G401.6 (cell line): ENCODE results near the gene DTNA.

ENCODE experiments used
- FAIRE-seq: peaks from 2 replicates; lab custom pipeline; 2012; peaks lifted over from hg19 to GRCh38; lab: Jason Lieb, UNC

Gene DTNA

DNA sequence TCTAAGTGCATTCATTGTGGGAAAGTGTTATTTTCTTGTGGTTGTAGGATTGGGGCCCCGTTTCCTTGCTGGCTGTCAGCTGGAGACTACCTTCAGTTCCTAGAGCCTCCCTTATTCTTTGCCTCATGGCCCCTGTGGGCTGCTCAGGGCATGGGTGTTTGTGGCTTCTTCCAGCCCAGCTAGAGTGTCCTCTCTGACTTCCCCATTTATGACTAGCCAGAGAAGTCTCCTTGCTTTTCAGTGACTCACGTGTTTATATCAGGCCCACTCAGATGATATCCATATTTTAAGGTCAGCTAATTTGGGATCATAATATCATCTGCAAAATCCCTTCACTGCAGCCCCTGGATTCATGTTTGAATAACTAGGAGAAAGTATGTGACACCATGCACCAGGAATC is 62.8 kb downstream of the DTNA start:
- no peak for FAIRE-seq

DNA sequence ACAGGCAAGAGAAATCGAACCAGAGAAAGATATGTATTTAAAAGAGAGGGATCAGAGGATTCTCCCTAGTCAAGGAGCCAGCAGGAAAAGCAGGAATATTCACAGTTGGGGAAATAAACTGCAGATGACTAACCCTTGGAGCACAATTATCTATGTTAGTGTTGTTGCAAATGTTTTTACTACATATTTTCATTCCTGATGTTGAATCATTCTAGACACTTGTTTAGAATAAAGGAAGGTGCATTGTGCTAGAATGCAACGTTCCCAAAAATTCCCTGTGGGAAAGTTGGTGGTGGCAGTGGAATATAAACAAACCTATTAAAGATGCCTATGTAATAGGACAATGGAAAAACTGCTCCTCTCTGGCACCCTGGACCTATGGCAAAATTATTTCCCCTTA is 63.3 kb downstream of the DTNA start:
- no peak for FAIRE-seq

DNA sequence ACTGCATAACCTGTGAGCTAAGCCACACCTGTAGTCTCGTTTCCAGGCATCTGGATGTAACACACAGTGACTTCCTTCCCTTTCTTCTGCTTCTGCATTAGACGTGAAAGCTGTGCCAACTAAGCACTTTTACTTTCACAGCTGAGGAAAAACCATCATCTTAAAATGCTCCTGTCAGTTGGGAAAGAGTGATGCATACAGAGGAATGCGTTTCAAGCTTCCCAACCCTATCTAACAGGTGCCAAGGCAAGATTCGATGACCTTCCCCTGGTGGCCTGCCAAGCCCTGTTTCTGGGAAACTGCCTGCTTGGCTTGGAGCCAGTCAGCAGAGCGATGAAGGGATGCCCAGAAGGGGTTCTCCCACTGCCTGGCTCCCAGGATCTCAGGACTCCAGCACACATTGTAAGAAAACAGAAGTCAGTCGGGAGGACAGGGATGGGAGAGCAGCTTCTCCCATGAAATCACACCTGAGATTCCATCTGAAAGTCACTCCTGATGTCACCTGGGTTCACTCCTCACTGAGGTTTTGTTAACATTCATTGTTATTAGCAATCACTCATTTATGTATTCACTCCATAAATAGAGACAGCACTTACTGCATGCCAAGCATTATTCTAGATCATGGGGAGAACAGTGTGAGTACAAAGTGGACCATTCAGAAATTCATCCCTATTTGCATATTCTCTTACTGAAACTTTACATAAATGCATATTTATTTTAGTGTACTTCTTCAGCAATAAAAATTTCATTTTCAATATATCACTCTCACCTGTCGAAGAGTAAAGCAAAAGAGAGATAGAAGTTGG is 64.1 kb downstream of the DTNA start:
- no peak for FAIRE-seq

DNA sequence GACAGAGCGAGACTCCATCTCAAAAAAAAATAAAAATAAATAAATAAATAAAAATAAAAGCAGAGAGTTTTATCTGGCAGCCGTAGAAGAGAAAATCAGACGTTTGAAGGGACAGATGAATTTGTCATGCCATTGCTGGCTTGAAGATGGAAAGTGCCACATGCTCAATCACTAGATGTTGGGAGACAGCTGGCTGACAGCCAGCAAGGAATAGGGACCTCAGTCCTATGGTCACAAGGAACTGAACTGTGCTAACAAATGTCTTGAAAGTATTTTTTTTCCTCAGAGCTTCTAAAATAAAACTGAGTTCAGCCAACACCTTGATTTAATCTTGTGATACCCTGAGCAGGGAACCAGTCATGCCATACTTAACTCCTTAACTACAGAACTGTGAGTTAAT is 65.4 kb downstream of the DTNA start:
- no peak for FAIRE-seq

DNA sequence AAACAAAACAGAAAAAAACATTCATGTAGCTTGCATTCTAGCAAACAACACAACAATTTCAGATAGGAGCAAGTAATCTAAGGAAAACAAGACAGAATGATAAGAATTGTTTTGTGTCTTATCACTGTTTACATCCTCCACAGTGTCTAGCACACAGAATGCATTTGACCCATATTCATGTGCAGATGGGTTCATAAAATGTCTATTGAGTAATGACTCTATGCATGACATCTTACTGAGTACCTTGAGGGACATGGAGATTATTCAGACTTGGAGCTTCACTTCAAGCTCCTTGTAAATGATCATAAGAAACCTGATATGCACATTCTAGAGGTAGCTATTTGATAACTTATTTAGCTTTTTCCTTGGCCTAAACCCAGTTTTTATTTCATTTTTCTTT is 69.0 kb downstream of the DTNA start:
- FAIRE-seq = no peak

DNA sequence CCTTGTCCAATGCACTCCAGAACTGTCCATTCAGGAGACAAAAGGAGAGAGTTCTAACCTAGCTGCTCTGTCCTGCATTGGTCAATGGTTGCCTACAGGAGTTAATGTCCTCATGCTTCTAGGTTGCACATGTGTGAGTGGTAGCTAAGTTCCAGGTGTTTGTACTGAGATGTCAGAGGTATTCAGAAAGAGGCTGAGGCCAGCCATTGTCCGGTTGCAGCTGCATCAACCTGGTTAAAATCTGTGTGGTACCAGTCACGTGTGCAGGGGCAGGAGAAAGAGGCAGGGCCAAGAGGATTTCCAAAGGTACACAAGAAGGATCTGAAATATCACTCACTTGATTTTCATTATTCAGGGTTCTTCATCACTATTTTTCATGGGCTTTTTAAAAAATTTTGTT is 70.8 kb downstream of the DTNA start:
- no peak for FAIRE-seq

DNA sequence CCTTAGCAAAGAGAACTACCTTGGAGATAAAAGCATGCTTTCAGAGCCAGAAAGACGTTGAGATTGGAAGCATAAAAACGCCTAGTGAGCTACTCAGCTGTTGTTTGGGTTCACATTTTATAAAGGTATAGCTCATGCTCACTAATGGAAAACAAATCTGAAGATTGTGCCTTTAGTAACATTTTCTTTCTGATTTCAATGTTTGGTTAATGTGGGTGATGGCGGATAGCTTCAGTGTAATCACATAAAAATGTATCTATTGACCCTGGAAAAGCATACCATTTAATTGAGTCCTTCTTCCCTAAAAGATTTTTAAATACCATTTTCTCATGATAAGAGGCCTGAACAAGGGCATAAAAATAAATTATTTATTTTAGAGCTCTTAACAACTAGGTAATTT is 73.4 kb downstream of the DTNA start:
- no peak for FAIRE-seq

DNA sequence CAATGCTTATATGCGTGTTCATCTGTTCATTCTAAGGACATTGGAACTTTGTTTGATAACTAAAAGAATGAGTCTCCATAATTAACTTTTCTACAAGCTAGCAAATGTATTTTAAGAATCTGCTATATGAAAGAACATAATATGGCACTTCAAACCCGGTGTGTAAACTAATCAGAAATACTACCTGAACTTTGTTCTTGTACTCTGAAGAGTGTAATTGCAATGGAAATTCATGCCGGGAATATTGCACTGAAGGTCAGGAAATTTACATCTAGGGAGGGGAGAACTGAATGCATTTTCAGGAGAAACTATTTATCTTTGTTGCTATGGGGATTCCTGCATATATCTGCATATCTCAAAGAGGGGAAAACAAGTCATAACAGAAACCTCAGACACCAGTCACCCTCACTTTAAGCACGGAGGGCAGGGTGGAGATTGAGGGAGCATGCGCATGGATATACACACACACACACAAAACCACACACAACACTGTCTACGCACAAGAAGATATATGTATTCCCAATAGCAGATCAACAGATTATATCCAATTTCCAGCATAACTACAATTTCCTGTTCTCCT is 76.2 kb downstream of the DTNA start:
- FAIRE-seq = no peak

DNA sequence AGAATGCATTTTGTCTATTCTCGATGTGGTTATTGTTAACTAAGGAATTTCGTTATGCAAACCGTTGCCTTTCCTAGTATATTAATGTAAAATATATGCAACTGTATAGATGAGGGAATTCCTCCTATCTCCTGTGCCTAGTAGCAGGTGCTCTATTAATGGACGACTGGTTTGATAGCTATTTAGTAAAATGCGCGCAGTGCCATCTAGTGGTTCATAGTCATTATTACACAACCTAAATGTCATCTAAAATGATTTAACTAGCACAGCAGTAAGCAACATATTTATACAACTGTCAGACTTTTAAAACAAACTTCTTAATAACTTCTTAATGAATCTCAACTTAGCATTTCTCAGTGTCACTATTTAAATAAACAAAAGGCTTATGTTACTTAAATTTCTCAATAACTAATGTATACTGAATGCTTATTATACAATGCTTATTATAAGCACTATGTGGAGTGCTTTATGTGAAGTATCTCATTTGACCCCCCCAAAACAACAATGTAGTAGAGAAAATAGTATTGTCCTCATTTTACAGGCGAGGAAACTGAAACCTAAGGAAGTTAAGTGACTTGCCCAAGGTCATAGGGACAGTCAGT is 77.9 kb downstream of the DTNA start:
- peak; percentile 98 for FAIRE-seq

DNA sequence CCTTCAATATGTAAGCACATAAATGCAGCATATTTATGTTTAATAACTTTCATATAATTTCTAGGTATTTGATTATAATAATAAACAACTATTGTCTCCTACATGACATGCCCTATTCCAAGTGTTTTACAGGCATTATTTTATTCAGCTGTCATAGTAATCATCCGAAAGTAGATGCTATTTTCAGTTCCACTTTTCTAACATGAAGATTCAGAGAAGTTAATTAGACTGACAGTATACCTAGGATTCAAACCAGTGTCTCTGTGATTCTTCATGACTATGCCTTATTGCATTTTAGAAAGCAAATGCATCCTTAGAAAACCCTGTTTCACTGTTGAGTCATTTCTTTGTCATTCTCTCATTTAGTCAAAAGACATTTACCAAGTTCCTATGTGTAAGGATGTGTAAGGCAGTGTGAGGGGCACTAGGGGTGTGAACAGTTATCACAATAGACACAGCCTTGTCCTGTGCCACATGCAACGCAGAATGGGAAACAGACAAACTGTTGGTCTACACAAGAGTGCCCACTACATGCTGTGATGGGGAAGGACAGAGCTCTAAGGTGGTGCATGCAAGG is 79.8 kb downstream of the DTNA start:
- no peak for FAIRE-seq

DNA sequence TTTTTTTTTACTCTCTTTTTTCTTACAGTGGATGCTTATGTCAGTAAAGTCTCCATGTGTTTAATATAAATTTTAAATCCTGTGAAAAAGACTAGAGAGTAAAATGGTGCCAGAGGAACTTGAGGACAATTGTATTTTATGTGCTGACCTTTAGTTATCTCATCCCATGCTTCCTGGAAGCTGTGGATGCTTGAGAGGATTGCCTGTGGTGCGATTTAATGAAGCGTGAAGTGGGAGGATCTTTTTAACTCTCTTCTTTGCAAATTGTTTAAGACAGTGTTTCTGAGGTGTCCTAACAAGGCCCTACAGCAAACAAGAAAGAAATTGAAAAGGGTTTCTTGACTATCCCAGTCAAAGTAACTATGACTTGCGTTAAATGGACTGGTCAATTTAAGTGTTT is 84.2 kb downstream of the DTNA start:
- no peak for FAIRE-seq

DNA sequence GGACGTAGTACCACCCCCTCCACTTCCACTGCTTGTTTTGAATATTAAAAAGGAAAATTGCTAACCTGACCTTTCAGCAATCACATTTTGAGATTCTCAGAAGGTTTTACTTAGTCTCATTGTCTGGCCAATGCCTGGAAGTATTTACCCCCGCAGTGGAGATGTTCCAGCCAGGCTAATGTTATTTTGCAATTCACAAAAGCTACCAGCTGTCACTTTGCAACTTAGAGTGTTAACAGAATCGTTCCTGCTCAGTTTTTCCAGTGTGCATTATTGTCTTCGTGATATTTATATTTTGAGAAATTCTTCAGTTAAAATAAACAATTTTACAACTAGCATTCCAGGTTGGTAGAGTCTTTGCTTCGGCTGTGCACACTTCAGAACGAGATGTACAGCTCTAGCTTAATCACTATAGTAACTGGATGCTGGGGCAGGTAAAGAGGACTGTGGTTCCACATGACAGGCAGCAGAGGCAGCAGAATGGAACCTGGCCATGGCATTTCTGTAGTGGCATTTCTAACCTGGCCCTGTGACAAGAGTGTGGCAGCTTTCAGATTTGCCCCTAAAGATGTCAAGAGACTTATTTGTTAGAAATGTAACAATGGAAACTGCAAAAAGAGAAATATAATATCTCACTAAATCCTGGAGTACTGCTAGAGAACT is 85.1 kb downstream of the DTNA start:
- no peak for FAIRE-seq

DNA sequence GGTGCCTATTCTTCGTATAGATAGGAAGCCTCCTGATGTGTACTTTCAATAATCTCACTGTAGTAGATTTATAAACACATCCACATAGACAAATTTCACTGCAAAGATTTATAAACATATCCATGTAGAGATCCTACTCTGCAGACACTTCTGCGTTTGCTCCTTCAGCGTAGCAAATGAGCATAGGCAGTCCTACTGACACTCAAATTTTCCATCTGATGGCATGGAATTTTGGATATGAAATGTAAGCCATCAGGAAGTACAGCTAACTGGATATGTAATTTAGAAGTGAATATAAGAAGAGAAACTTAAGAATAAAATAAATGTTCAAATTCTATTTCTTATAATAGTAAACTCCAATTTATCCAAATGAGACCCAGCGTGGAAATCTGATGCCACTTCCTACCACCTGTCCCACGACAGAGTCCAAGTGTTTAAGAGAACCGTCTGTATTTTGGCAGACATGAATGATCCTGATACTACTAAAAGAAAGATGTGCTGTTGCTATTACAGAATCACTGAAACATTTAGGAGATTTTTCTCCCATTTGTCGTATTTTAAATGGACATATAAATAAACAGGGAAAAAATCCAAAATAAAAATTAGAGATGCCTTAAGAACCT is 86.0 kb downstream of the DTNA start:
- no peak for FAIRE-seq

DNA sequence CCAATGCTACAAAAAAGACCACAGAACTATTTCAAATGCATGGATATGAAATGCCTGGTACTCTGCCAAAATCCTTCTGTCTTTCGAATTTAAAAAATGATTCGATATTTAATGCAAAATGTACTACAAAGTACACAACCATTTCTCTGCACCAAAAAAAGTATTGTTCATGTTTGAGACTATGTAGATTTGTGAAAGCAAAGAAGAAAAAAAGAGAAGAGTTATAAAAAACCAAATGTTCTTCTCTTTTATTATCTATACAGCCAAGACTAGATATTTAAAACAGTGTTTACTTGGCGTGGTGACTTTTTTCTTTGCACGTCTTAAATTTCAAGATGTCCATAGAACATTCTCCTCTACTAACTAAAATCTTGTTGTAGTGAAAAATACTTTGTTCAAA is 89.2 kb downstream of the DTNA start:
- no peak for FAIRE-seq

DNA sequence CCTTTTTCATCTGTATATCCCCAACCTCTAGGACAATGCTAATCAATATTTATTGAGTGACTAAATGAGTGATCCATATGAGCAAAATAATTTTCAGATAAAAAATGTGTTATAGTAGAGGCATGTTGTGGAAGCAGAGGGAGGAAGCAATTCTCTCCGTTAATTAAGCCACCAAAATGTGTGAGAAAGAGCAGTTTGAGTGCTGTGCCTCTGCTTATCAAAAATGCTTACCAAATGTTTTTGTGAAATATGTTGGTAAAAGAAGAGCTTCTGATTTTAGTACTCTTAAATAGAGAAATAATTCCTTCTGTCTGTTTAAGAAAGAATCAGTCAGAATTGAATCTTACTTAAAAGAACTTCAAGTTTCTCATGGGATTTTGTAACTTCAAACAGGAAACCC is 90.3 kb downstream of the DTNA start:
- FAIRE-seq = no peak

DNA sequence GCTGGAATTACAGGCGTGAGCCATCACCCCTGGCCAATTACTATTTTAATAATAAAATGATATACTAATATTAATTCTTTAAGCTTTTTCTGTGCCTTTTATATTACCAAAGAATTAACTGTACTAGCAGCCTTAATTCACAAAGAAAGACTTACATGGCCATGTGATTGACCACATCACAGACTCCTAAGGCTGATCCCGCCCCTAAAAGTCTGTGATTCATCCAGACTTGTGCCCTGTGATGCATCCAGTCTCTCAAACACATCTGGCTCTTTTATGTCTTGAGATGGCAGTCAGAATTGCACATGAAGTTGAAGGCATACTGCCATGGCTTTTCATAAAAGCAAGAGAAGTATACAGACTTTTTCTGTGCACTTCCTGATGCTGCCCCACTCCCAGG is 91.7 kb downstream of the DTNA start:
- no peak for FAIRE-seq

DNA sequence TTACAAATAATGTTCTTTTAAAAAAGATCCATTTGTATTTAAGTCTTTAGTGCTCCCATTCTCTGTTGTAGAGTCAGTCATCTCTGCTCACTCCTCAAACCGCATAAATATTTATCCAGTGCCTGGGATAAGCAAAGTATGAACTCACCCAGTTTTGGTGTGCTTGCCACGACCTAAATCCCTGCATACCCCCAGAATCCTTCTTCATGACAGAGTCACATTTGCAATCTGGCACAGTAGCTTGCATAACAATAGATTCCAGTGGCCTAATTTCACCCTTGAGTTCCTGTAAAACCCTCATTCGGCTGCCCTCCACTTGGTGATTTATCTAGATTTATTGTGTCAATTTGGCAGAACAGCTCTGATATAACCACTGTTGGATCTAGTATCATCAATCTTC is 92.9 kb downstream of the DTNA start:
- FAIRE-seq = no peak

DNA sequence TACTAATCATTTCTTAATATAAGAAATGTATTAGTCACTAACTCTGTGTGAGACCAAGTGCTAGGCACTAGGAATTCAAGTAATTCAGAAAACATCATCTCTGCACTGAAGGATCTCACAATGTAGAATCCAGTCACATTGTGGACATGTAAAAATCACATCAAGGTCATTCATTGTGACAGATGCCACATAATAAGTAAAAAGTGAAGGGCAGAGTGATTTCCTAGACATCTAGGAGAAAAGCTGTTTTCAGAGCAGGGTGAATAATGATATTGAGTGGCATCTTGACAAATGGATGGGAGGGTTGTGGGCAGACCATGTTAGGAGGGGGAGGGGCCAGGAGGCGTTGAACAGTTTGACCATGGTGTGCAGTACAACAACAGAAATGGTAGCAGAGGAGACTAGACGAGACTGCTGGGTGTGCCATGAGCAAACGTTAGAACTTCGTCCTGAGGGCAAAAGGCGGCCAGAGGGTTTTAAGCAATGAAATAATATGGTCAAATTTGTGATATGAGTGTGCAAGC is 93.8 kb downstream of the DTNA start:
- FAIRE-seq = no peak

DNA sequence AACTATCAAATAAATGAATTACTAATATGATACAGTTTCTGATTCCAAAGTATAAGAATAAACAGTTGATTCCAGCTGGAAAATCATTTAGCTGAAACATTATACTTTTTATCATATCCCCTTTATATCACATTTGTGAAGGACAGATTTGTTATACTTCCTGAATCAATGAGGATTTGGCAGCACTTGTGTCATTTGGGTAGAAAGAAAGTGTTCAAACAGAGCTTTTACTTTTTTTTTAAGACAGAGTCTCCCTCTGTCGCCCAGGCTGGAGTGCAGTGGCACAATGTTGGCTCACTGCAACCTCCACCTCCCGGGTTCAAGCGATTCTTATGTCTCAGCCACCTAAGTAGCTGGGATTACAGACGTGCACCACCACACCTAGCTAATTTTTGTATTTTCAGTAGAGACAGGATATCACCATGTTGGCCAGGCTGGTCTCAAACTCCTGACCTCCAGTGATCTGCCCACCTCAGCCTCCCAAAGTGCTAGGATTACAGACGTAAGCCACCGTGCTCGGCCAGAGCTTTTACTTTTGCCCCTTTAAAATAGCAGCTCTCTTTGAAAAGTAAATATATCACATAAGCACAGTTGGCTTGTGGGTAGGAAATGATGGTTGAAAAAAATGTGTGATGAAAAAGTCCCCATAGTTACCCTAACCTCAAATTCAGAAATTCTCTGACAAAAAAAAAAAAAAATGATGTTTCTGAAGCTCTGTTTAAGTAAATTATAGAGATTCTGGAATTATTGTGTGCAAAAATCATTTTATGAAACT is 95.2 kb downstream of the DTNA start:
- no peak for FAIRE-seq

DNA sequence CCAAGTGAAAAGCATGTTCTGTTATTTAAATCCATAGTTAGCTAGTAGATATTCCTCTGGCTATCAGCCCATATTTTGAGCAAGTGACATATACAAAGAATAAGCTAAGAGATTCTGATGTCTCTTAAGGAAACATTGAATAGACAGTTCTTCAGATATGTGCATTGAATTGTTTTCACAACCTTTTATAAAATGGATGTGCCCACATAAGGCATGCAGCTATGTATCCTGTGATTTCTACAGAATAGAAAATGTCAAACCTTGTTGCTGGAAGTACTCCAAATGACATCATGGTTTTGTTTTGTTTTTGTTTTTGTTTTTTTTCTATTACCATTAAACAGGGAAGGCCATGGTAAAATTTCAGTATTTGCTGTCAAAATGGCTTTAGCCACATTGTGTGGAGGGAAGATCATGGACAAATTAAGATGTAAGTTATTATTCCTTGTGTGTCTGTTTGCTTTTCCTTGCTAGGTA is 95.8 kb downstream of the DTNA start:
- FAIRE-seq = no peak

DNA sequence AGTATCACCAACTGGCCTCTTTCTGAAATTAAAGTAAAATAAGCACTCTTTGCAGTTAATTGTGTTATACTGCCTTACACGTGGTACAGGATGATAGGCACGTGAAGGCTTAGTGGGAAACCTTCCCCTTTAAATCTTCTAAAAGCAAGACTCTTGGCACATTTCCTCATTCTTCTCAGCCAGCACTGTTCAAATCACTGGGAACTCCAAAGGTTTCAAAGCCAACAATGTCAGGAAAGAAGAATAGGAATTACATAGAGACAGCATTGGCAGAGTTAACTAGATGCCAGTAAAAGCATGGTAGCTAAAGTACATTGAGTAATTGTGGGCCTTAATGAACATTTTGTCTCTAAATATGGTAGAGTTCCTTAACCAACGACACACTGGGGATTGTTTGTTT is 96.4 kb downstream of the DTNA start:
- no peak for FAIRE-seq
